ENCODE measurements around the gene MAP3K14. TPM values are rescaled to one million over a fixed set of nuclear protein-coding genes. Genes with fewer than 3 reads are reported as not detected.

Gene MAP3K14
- total RNA-seq, 1 donor from 2014 or later: 14.8 TPM

DNA sequence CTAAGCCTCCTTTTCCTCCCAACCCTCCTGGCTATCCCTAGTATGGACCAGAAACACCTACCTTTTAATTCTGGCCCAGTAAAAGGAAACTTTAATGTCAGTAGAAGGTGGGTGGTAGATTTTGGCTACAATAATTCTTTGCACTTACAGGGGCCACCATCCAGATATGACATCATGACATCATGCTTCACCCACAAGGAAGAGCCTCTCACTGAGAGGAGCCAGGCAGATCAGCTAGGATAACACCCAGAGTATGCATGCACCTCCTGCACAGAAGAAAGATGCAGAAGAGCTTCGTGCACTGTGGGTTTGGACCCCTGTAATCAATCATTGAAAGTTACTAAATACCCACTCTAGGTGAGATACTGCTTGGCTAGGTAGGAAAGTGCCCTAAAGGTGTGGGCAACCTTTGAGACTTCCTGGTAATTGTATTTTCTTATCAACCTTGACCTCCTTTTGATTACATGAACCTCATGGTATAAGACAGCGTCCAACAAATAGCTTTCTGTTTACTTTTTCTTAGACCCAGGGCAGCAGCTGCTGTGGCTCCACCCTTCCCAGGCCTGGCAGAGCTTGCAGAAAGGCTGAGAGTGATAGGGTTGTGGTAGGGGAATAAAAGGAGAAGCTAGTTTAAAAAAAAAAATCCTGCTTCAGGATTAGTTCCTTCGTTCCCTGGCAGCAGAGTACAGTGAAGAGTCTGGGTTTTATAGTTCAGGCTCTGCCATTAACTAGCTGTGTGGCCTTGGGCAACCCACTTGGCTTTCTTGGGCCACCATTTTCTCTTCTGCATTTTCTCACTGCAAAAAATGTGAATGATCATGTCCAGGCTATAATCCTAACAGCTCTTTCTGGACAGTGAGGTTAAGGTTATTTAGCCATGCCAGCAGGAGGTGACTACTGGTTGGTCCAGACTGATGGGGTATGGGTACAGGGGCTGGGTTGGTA lies 6.2 kb downstream of the MAP3K14 start:
- Histone ChIP-seq H3K4me3 (peak overlapping the region; percentile 90), H3K27me3 (ENCODE audit: low read depth) (no peaks in the 10 kb centered on the region), H3K9me3 (replicated peaks) (no peaks in the 10 kb centered on the region), H3K4me1 (peaks cover 100% of the 10 kb centered on the region), H3K36me3 (no peaks in the 10 kb centered on the region), H3K27ac (replicated peaks) (peak overlapping the region; percentile 97)
- TF ChIP-seq, protein P1, sequence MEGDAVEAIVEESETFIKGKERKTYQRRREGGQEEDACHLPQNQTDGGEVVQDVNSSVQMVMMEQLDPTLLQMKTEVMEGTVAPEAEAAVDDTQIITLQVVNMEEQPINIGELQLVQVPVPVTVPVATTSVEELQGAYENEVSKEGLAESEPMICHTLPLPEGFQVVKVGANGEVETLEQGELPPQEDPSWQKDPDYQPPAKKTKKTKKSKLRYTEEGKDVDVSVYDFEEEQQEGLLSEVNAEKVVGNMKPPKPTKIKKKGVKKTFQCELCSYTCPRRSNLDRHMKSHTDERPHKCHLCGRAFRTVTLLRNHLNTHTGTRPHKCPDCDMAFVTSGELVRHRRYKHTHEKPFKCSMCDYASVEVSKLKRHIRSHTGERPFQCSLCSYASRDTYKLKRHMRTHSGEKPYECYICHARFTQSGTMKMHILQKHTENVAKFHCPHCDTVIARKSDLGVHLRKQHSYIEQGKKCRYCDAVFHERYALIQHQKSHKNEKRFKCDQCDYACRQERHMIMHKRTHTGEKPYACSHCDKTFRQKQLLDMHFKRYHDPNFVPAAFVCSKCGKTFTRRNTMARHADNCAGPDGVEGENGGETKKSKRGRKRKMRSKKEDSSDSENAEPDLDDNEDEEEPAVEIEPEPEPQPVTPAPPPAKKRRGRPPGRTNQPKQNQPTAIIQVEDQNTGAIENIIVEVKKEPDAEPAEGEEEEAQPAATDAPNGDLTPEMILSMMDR (IDR thresholded peaks at IDR 0.05; ENCODE audit: borderline replicate concordance): no peak
- intact Hi-C loops (cut with micrococcal nuclease): loop anchor here (5.0 kb wide), 1 partner anchor 33 kb away; no protein-coding TSS in a partner anchor
- peak; percentile 51 for DNase-seq

DNA sequence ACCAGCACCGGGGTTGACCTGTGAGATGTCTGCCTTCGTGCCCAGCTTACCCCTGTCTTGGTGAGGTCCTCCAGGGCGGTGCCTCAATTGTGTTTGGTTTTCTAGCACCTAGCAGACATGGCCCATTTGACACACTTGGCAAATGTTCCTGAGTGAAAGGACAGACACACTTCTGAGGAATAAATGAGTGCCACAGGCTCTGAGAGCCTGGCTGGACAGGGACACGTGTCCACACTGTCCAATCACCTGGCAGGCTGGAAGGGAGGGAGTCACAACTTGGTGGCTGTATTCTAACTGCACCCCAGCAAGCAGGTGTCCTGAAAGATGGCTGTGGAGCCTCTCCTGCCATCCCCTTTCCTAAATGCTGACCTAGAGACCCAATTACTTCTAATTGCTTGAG lies 7.4 kb downstream of the MAP3K14 start:
- Histone ChIP-seq H3K27me3 (ENCODE audit: low read depth) (no peaks in the 10 kb centered on the region), H3K4me1 (peaks cover 98% of the 10 kb centered on the region), H3K36me3 (no peaks in the 10 kb centered on the region), H3K4me3 (no peak overlapping the region), H3K9me3 (replicated peaks) (no peaks in the 10 kb centered on the region), H3K27ac (replicated peaks) (peak overlapping the region; percentile 97)
- intact Hi-C loops (cut with micrococcal nuclease): no loop called here
- TF ChIP-seq, protein P1 (IDR thresholded peaks at IDR 0.05; ENCODE audit: borderline replicate concordance): no peak
- DNase-seq: no peak

DNA sequence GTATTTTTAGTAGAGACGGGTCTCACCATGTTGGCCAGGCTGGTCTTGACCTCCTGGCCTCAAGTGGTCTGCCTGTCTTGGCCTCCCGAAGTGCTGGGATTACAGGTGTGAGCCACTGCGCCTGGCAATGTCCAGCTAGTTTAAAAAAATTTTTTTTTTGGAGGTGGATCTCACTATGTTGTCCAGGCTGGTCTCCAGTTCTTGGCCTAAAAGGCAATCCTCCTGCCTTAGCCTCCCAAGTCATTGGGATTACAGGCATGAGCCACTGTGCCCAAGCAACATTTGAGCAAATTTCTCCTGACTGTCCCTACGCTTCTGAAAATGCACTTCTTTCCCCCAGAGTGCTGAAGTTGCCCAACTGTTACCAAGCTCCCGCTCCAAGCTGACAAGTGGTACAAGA lies 8.0 kb downstream of the MAP3K14 start:
- Histone ChIP-seq H3K27ac (replicated peaks) (peak overlapping the region; percentile 97), H3K36me3 (no peaks in the 10 kb centered on the region), H3K4me1 (peaks cover 98% of the 10 kb centered on the region), H3K4me3 (no peak overlapping the region), H3K9me3 (replicated peaks) (no peaks in the 10 kb centered on the region), H3K27me3 (ENCODE audit: low read depth) (no peaks in the 10 kb centered on the region)
- TF ChIP-seq, protein P1 (IDR thresholded peaks at IDR 0.05; ENCODE audit: borderline replicate concordance): no peak
- intact Hi-C loops (cut with micrococcal nuclease): no loop called here
- no peak for DNase-seq

- H3K27me3 ChIP-seq (ENCODE audit: low read depth): no peaks in the 10 kb centered on the region
- H3K4me1 ChIP-seq: peaks cover 98% of the 10 kb centered on the region
- no peak for DNase-seq
- H3K27ac ChIP-seq (replicated peaks): peak overlapping the region; percentile 97
- H3K4me3 ChIP-seq: no peak overlapping the region
- TF ChIP-seq, protein P1 (IDR thresholded peaks at IDR 0.05; ENCODE audit: borderline replicate concordance): no peak
- no peaks in the 10 kb centered on the region for H3K9me3 ChIP-seq (replicated peaks)
- intact Hi-C loops (cut with micrococcal nuclease): no loop called here
- H3K36me3 ChIP-seq: no peaks in the 10 kb centered on the region
These were observed 8.8 kb downstream of the MAP3K14 start for GRCh38 chr17:45308016-45308365.

- TF ChIP-seq, protein P1 (IDR thresholded peaks at IDR 0.05; ENCODE audit: borderline replicate concordance): no peak
- Histone ChIP-seq H3K4me3 (no peak overlapping the region), H3K9me3 (replicated peaks) (no peaks in the 10 kb centered on the region), H3K27ac (replicated peaks) (peak overlapping the region; percentile 97), H3K27me3 (ENCODE audit: low read depth) (no peaks in the 10 kb centered on the region), H3K36me3 (no peaks in the 10 kb centered on the region), H3K4me1 (peaks cover 98% of the 10 kb centered on the region)
- no peak for DNase-seq
- intact Hi-C loops (cut with micrococcal nuclease): no loop called here
These were observed 9.4 kb downstream of the MAP3K14 start for GRCh38 chr17:45307290-45308015.
